ENCODE results near the gene NIPSNAP3A.

DNA sequence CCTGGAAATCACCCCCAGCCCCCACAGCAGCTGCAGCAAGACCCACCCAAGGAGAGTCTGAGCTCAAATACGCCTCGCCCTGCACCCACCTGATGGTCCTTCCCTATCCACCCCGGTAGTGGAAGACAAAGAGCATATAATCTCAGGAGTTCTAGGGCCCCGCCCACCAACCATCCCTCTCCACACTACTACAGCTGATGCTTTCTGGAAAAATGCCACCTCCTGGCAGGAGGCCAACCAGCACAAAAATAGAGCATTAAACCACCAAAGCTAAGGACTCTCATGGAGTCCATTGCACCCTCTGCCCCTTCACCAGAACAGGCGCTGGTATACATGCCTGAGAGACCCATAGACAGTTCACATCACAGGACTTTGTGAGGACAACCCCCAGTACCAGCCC, 22.5 kb upstream of the NIPSNAP3A start:
- TF ChIP-seq POLR2A (IDR thresholded peaks at IDR 0.05) (no peak), CTCF (IDR thresholded peaks at IDR 0.05) (no peak)

Data from heart left ventricle (tissue), 13 donors.